ENCODE data around the gene ZNF286A.
A peak's percentile ranks its signal among the peaks of the same experiment; 100 is the strongest.
"Not testable (repeated sequence)": the region's sequence is repeated elsewhere in the genome, so short reads cannot be mapped to it uniquely, and the experiment has no call there.

ZNF286A gene

DNA sequence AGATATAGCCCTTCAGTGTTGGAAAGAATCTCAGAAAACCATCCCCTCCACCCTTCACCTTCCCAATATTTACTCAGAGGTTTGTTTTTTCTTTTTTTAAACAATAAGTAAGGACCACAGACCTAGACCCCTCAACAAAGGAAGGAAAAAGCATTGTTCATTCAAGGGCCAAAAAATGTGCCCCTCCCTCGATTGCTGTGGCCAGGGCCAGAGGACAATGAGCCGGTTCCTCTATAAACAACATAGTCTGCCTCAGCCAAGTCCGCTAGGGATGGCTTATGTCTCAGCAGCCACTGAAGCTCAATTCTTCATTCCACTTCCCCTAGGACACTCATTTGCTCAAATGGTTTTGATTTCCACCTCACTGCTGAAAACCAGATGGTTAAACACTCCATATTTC, 39.5 kb upstream of the ZNF286A start:
- Histone ChIP-seq H3K4me3 (ENCODE audit: low read length) (no peak overlapping the region), H3K4me1 (ENCODE audit: insufficient read depth, low read length) (peaks cover 3% of the 10 kb centered on the region; the same call in 1 of the 2 replicates), H3K36me3 (ENCODE audit: insufficient read depth, low read depth, low read length) (peaks cover 62% of the 10 kb centered on the region), H3K9me3 (ENCODE audit: insufficient read depth, low read depth, low read length) (no peaks in the 10 kb centered on the region), H3K27me3 (ENCODE audit: insufficient read depth, low read length) (no peaks in the 10 kb centered on the region), H3K27ac (ENCODE audit: low read length) (no peak overlapping the region), H3K9ac (ENCODE audit: low read depth, low read length) (no peak overlapping the region)

DNA sequence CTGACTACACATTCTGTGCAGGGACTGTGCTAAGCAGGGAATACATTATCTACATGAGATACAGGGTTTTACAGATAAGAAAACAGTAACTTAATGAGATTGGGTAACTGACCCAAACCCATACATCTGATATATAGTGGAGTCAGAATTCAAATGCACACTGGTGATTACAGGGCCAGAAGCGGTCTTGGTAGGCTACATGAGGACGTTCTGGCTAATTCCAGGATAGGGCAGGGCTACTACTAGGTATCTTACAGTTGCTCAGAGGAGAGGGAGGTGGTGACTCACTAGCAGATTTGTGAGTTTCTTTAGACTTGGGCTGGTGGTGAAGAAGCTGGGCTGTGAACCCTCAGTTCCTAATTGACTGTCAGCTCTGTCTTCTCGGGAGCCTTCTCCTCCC, 36.9 kb upstream of the ZNF286A start:
- Histone ChIP-seq H3K4me3 (ENCODE audit: low read length) (no peak overlapping the region), H3K27ac (ENCODE audit: low read length) (no peak overlapping the region), H3K36me3 (ENCODE audit: insufficient read depth, low read depth, low read length) (peaks cover 57% of the 10 kb centered on the region), H3K4me1 (ENCODE audit: insufficient read depth, low read length) (no peaks in the 10 kb centered on the region), H3K9me3 (ENCODE audit: insufficient read depth, low read depth, low read length) (no peaks in the 10 kb centered on the region), H3K27me3 (ENCODE audit: insufficient read depth, low read length) (no peaks in the 10 kb centered on the region), H3K9ac (ENCODE audit: low read depth, low read length) (no peak overlapping the region)

DNA sequence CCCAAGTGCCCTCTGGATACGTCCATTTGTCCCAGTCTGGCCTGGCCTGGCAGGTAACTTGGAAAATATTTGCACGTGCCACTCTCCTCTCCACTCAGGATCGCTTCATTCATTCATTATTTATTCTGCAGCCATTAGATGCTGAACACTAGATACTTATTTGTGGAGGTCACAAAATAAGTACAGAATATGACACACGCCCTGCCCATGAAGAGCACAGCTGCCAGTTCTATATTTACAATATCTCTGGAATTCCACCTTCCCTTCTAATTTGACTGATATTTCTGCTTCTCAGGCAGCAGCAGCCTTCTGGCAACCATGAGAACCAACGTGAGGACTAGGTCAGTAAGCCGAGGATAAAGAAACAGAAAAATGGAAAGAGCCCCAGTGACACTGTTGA, 36.4 kb upstream of the ZNF286A start:
- Histone ChIP-seq H3K4me3 (ENCODE audit: low read length) (no peak overlapping the region), H3K27me3 (ENCODE audit: insufficient read depth, low read length) (no peaks in the 10 kb centered on the region), H3K36me3 (ENCODE audit: insufficient read depth, low read depth, low read length) (peaks cover 57% of the 10 kb centered on the region), H3K9me3 (ENCODE audit: insufficient read depth, low read depth, low read length) (no peaks in the 10 kb centered on the region), H3K9ac (ENCODE audit: low read depth, low read length) (no peak overlapping the region), H3K4me1 (ENCODE audit: insufficient read depth, low read length) (no peaks in the 10 kb centered on the region), H3K27ac (ENCODE audit: low read length) (no peak overlapping the region)

DNA sequence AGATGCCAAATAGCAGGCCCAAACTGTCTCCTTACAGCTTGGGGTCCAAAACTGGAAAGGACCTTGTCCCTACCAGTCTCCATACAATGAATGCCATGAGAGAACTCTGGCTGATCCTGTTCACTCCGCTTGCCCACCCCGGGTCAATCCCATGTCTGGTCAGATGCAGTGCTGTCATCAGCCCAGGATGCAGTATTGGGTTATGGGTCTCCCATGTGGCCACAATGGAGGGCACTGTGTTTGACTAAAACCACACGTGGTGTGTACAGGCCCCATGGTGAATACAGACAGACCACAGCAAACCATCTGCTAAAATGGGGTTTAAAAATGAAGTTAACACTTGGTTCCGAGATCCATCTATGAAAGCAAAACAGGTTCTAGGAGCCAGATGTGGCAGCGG, 35.9 kb upstream of the ZNF286A start:
- H3K4me1 ChIP-seq (ENCODE audit: insufficient read depth, low read length), result peaks cover 2% of the 10 kb centered on the region; the same call in 1 of the 2 replicates
- peaks cover 51% of the 10 kb centered on the region for H3K36me3 ChIP-seq (ENCODE audit: insufficient read depth, low read depth, low read length)
- no peaks in the 10 kb centered on the region for H3K27me3 ChIP-seq (ENCODE audit: insufficient read depth, low read length)
- no peaks in the 10 kb centered on the region for H3K9me3 ChIP-seq (ENCODE audit: insufficient read depth, low read depth, low read length)
- no peak overlapping the region for H3K9ac ChIP-seq (ENCODE audit: low read depth, low read length)
- H3K4me3 ChIP-seq (ENCODE audit: low read length), result no peak overlapping the region
- no peak overlapping the region for H3K27ac ChIP-seq (ENCODE audit: low read length)

DNA sequence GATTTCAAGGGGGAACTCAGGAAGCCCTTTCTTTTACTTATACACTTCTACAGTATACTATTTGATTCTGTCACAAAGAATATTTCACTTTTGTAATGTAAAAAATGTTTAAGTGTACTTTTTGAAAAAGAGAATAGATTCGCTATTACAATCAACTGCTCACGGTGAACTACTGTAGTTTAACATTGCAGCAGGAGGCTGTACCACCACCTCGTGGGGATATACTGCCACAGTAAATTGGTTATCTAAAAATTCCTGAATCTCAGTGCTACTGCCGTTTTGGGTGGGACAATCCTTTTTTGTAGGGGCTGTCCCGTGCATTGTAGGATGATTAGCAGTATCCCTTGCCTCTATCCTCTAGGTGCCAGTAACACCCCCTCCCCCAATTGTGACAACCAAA, 30.0 kb upstream of the ZNF286A start:
- not testable (repeated sequence) for H3K36me3 ChIP-seq (ENCODE audit: insufficient read depth, low read depth, low read length); H3K4me1 ChIP-seq (ENCODE audit: insufficient read depth, low read length); H3K27me3 ChIP-seq (ENCODE audit: insufficient read depth, low read length); H3K9me3 ChIP-seq (ENCODE audit: insufficient read depth, low read depth, low read length); H3K4me3 ChIP-seq (ENCODE audit: low read length); H3K27ac ChIP-seq (ENCODE audit: low read length); H3K9ac ChIP-seq (ENCODE audit: low read depth, low read length)

DNA sequence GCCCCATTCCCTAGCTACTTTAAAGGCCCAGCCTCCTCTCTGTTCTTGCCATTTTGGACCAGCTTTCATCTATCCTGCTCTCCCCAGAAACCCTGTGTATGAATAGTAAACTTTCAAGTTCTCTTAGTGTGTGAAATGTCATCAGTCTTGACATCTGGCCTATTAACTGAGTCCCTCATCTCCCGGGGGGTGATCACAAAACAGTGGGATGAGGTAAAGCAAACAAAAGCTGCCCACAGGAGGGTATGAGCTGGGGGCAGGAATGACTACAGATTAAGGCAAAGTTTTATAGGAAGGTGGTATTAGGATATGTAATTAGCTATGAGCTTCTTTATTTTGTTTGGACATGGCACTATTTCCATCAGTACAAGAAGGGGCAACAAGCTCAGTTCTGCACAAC, 24.9 kb upstream of the ZNF286A start:
- H3K27me3 ChIP-seq (ENCODE audit: insufficient read depth, low read length); H3K27ac ChIP-seq (ENCODE audit: low read length): not testable (repeated sequence)
- H3K36me3 ChIP-seq (ENCODE audit: insufficient read depth, low read depth, low read length), result peaks cover 12% of the 10 kb centered on the region

DNA sequence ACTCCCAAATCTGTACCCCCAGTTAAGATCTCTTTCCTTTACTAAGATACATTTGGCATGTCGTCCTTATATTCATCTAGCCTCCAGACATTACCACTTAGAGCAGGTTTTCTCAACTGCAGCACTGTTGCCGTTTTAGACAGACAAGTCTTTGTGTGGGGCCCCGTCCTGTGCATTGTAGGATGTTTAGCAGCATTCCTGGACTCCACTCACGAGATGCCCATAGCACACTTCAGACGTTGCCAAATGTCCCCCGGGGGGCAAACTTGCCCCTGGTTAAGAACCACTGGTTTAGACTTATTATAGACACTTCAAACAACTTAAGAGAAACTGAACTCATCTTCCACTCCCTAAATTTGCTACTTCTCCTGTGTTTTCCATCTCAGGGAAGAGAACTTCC, 23.6 kb upstream of the ZNF286A start:
- H3K27ac ChIP-seq (ENCODE audit: low read length); H3K4me1 ChIP-seq (ENCODE audit: insufficient read depth, low read length); H3K27me3 ChIP-seq (ENCODE audit: insufficient read depth, low read length); H3K9me3 ChIP-seq (ENCODE audit: insufficient read depth, low read depth, low read length); H3K4me3 ChIP-seq (ENCODE audit: low read length); H3K9ac ChIP-seq (ENCODE audit: low read depth, low read length): not testable (repeated sequence)
- peaks cover 19% of the 10 kb centered on the region for H3K36me3 ChIP-seq (ENCODE audit: insufficient read depth, low read depth, low read length)

More for the DNA sequence above, 24.9 kb upstream of the ZNF286A start:
- H3K4me1 ChIP-seq (ENCODE audit: insufficient read depth, low read length); H3K4me3 ChIP-seq (ENCODE audit: low read length); H3K9me3 ChIP-seq (ENCODE audit: insufficient read depth, low read depth, low read length); H3K9ac ChIP-seq (ENCODE audit: low read depth, low read length): not testable (repeated sequence)

DNA sequence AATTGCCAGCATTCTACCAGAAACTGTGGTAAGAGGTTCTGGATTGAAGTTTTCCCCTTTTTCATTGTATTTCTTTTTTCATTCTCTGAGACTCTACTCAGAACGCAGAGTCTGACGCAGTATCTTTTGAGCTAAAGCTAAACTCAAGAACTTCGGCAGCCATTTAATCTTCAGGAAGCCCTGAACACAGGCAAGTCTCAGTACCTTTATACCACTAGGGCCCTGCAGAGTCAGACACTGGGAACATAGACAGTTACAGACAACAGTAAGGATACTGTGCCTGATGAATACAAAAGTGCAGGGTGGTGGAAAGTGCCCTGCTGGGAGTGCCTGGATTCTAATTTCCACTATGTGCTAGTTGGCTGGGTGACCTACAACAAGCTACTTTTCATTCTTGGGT, 16.4 kb upstream of the ZNF286A start:
- H3K36me3 ChIP-seq (ENCODE audit: insufficient read depth, low read depth, low read length); H3K27ac ChIP-seq (ENCODE audit: low read length): not testable (repeated sequence)
- peak overlapping the region; percentile 88; the same call in 1 of the 2 replicates for H3K9ac ChIP-seq (ENCODE audit: low read depth, low read length)

DNA sequence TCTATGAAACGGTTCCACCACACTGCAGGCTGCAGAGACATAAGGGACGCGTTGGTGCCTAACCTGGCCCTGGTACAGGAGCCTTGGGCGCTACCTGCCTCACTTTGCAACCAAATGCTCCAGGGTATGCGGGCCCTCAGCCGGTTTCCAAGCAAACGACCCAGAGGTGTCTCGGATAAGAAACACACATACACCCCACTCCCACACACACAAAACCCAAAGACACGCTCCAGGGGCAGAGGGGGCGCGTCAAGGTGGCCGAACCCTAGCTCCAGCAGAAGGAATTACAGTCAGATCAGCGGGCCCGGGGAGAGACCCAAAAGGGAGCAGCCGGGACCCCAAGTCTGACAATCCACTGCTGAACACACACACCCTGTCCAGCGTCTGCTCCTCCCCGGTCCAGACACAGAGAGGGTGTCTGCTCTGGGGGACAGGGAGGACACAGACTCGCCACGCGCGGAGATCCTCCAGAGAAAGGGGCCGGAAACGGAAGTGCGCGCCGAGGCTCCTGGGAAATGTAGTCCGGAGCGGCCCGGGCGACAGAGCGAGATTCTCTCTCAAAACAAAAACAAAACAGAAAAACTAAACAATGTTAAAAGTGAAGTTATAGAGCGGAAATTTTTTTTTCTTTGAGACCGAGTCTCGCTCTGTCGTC, 15.6 kb upstream of the ZNF286A start, which contains the start of gene TRIM16:
Gene TRIM16, minus strand, starts transcription at position 488 of the 655 bp plus-strand sequence. CDS start 32,702 bp downstream, outside the sequence.
- H3K36me3 ChIP-seq (ENCODE audit: insufficient read depth, low read depth, low read length); H3K9me3 ChIP-seq (ENCODE audit: insufficient read depth, low read depth, low read length); H3K27ac ChIP-seq (ENCODE audit: low read length); H3K4me1 ChIP-seq (ENCODE audit: insufficient read depth, low read length); H3K27me3 ChIP-seq (ENCODE audit: insufficient read depth, low read length): not testable (repeated sequence)
- Histone ChIP-seq H3K4me3 (ENCODE audit: low read length) (peak within 1 kb of the TSS; percentile 86), H3K9ac (ENCODE audit: low read depth, low read length) (peak within 1 kb of the TSS; percentile 88)

More for the DNA sequence above, 16.4 kb upstream of the ZNF286A start:
- not testable (repeated sequence) for H3K4me1 ChIP-seq (ENCODE audit: insufficient read depth, low read length); H3K27me3 ChIP-seq (ENCODE audit: insufficient read depth, low read length); H3K9me3 ChIP-seq (ENCODE audit: insufficient read depth, low read depth, low read length)
- H3K4me3 ChIP-seq (ENCODE audit: low read length), result peak overlapping the region; percentile 86

DNA sequence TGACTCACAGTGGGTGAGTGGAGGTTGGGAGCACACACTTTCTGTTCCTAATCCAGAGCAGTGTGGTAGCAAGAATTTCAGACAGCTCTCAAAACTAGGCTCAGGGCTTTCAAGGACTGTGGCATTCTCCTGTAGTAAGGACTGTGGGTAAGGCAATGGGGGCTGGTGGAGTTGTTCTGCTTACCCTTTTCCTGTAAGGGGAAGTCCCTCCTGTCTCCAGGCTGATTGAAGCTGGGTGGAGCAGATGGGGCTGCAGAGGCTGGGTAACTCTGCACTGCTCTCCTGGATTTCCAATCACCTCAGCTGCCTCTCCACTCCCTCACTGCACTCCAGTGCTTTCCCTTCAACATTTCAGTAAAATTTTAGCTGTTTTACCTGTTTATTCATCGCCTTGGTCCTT, 12.1 kb upstream of the ZNF286A start:
- not testable (repeated sequence) for H3K27me3 ChIP-seq (ENCODE audit: insufficient read depth, low read length); H3K9ac ChIP-seq (ENCODE audit: low read depth, low read length); H3K36me3 ChIP-seq (ENCODE audit: insufficient read depth, low read depth, low read length); H3K4me1 ChIP-seq (ENCODE audit: insufficient read depth, low read length); H3K4me3 ChIP-seq (ENCODE audit: low read length); H3K27ac ChIP-seq (ENCODE audit: low read length); H3K9me3 ChIP-seq (ENCODE audit: insufficient read depth, low read depth, low read length)

DNA sequence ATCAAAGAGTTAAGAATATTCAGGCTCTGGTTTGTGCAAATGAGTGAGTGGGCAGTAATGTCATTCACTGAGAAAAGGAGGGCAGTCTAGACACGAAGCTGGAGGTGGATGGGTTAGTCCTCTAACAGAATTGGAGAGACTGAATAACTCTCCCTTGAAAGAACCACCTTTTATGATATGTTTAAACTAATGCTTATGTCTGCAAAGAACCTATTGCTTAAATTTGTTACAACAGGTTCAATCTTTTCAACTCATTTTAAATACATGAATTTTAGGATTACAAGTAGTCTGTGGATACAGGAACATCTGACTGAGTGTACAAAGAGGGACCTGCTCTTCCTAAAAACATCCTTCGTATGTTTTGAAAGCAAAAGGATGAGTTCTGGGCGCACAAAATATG, 585 bp upstream of the ZNF286A start:
- H3K27ac ChIP-seq (ENCODE audit: low read length); H3K27me3 ChIP-seq (ENCODE audit: insufficient read depth, low read length); H3K4me1 ChIP-seq (ENCODE audit: insufficient read depth, low read length); H3K9me3 ChIP-seq (ENCODE audit: insufficient read depth, low read depth, low read length): not testable (repeated sequence)
- Histone ChIP-seq H3K4me3 (ENCODE audit: low read length) (peak overlapping the region; percentile 67), H3K36me3 (ENCODE audit: insufficient read depth, low read depth, low read length) (peaks cover 22% of the 10 kb centered on the region; the same call in 1 of the 2 replicates), H3K9ac (ENCODE audit: low read depth, low read length) (peak overlapping the region; percentile 83)

DNA sequence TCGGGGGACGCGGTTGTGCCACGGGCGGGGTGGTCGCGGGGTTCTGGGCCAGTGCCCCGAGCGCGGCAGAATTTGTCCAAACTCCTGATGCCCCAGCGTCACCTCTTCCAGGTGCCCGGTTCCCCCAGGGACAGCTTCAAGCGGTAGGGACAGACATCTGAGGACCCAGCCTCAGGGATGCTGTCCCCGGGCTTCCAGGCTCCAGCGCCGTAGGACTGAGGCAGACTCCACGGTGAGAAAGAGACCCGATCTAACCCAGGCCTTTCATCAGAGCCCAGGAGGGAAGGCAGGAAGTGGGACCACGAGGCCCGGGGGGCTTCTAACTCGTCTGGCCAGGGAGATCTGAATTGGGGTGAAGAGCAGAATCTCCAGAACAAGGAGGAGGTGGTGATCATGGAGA, 385 bp downstream of the ZNF286A start:
- Histone ChIP-seq H3K4me3 (ENCODE audit: low read length) (peak overlapping the region; percentile 72; the same call in 1 of the 2 replicates), H3K36me3 (ENCODE audit: insufficient read depth, low read depth, low read length) (peaks cover 23% of the 10 kb centered on the region; the same call in 1 of the 2 replicates), H3K9ac (ENCODE audit: low read depth, low read length) (peak overlapping the region; percentile 76; the same call in 1 of the 2 replicates)
- H3K27ac ChIP-seq (ENCODE audit: low read length); H3K9me3 ChIP-seq (ENCODE audit: insufficient read depth, low read depth, low read length); H3K4me1 ChIP-seq (ENCODE audit: insufficient read depth, low read length); H3K27me3 ChIP-seq (ENCODE audit: insufficient read depth, low read length): not testable (repeated sequence)
